Esophagus muscularis mucosa (tissue), 4 donors: ENCODE data around the gene PNPT1. TPM values are rescaled to one million over a fixed set of nuclear protein-coding genes. Genes with fewer than 3 reads are reported as not detected.

Experiments used
- DNase-seq: peaks from one replicate; pipeline ENCODE4 v3.0.0-alpha.2; 2017; ENCODE audit errors: extremely low spot score
- H3K27ac ChIP-seq, 4 donors: fragments of 200-600 bp; sonication (generic); replicated peaks in 1 of 4; 1 replicate in 3 of 4; 2 replicates in 1 of 4; pipeline ENCODE4 v1.5.1; 2016 to 2019; ENCODE audit warnings: mild to moderate bottlenecking in 1 of 4
- H3K27me3 ChIP-seq, 4 donors: fragments of 200-600 bp; sonication (generic); one replicate each; pipeline versions ENCODE4 v1.5.1 to v1.6.0; 2016 to 2019
- H3K36me3 ChIP-seq, 4 donors: fragments of 200-600 bp; sonication (generic); one replicate each; pipeline ENCODE4 v1.5.1; 2016 to 2019
- H3K4me1 ChIP-seq, 4 donors: fragments of 200-600 bp; sonication (generic); one replicate each; pipeline ENCODE4 v1.5.1; 2016 to 2019
- H3K4me3 ChIP-seq, 4 donors: fragments of 200-600 bp; sonication (generic); 1 replicate in 2 of 4; 2 replicates in 2 of 4; pipeline ENCODE4 v1.5.1; 2016 to 2019; ENCODE audit warnings: mild to moderate bottlenecking in 4 of 4, moderate library complexity in 1 of 4
- H3K9me3 ChIP-seq, 4 donors: fragments of 200-600 bp; sonication (generic); 1 replicate in 3 of 4; 2 replicates in 1 of 4; pipeline ENCODE4 v1.5.1; 2016 to 2019
- EP300 ChIP-seq: sonication (generic); formaldehyde crosslinking; IDR thresholded peaks from one replicate; pipeline ENCODE4 v1.6.1; 2017; ENCODE audit warnings: antibody characterized with exemption
- POLR2A ChIP-seq: fragments of 450-650 bp; IDR thresholded peaks from one replicate; pipeline ENCODE4 v1.6.1; 2017; ENCODE audit warnings: antibody characterized with exemption, moderate library complexity, mild to moderate bottlenecking, low read depth
- POLR2AphosphoS5 ChIP-seq, 2 donors: sonication (generic); formaldehyde crosslinking; IDR thresholded peaks; one replicate each; pipeline ENCODE4 v1.6.1; 2017; ENCODE audit warnings: antibody characterized with exemption in 2 of 2
- WGBS: methylation state at CpG from one replicate; pipeline ENCODE4 v1.1.5; 2018; 5-methylcytosine and 5-hydroxymethylcytosine counted together
- intact Hi-C: fragments of 100-400 bp; cut with DNase I; formaldehyde crosslinking; loops from one replicate; pipeline ENCODE4 v1.15.1; 2023
- total RNA-seq, 4 donors: library from RNA; depleted of rRNA; stranded (reverse); fragments of >200 nt; gene quantifications; one replicate each; pipeline versions ENCODE4 v1.1.0 to v1.2.1, GENCODE V29; 2016
- TF ChIP-seq, protein P1 (sequence below), 3 experiments: fragments of 200-600 bp in 2 of 3; fragments of 450-650 bp in 1 of 3; sonication (generic) in 2 of 3; IDR thresholded peaks; one replicate each; pipeline ENCODE4 v1.5.1; 2017 to 2019; ENCODE audit warnings: antibody characterized with exemption in 3 of 3, mild to moderate bottlenecking in 2 of 3, moderate library complexity in 1 of 3

The PNPT1 gene
- total RNA-seq, 4 donors from 2014 or later, result 13.1 to 17.2 (median 15.6) TPM

DNA sequence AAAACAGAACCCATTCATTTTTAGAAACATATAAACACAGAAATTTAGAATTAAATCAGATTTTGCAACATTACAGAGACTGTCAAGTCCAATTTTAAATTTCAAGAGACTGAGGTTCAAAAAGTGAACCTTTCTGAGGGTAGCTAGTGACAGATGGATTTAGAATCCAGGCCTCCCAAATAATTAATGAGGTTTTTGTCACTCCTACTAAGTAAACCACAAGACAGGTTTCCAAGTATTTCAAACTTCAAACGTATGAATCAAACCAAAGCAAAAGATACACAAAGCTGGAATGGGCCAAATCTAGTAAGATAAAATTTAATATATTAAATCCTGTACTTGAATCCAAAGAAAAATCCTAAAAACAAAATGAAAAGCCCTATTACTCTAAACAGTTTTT, 101.5 kb downstream of the PNPT1 start:
- Histone ChIP-seq H3K9me3 (no peaks in the 10 kb centered on the region), H3K27me3 (no peaks in the 10 kb centered on the region), H3K27ac (no peak overlapping the region), H3K36me3 (peaks cover 0 to 27% (median 19%) of the 10 kb centered on the region in 4 donors), H3K4me1 (peaks cover 0 to 48% (median 39%) of the 10 kb centered on the region in 4 donors), H3K4me3 (no peak overlapping the region)
- no peak for DNase-seq
- 26% methylated on average over 1 of the region's 1 CpG for WGBS
- no peak for TF ChIP-seq POLR2AphosphoS5 (IDR thresholded peaks at IDR 0.05)
- TF ChIP-seq EP300, result no peak
- TF ChIP-seq POLR2A, result no peak
- TF ChIP-seq, protein P1, sequence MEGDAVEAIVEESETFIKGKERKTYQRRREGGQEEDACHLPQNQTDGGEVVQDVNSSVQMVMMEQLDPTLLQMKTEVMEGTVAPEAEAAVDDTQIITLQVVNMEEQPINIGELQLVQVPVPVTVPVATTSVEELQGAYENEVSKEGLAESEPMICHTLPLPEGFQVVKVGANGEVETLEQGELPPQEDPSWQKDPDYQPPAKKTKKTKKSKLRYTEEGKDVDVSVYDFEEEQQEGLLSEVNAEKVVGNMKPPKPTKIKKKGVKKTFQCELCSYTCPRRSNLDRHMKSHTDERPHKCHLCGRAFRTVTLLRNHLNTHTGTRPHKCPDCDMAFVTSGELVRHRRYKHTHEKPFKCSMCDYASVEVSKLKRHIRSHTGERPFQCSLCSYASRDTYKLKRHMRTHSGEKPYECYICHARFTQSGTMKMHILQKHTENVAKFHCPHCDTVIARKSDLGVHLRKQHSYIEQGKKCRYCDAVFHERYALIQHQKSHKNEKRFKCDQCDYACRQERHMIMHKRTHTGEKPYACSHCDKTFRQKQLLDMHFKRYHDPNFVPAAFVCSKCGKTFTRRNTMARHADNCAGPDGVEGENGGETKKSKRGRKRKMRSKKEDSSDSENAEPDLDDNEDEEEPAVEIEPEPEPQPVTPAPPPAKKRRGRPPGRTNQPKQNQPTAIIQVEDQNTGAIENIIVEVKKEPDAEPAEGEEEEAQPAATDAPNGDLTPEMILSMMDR (IDR thresholded peaks at IDR 0.05), result no peak
- intact Hi-C loops, result no loop called here

DNA sequence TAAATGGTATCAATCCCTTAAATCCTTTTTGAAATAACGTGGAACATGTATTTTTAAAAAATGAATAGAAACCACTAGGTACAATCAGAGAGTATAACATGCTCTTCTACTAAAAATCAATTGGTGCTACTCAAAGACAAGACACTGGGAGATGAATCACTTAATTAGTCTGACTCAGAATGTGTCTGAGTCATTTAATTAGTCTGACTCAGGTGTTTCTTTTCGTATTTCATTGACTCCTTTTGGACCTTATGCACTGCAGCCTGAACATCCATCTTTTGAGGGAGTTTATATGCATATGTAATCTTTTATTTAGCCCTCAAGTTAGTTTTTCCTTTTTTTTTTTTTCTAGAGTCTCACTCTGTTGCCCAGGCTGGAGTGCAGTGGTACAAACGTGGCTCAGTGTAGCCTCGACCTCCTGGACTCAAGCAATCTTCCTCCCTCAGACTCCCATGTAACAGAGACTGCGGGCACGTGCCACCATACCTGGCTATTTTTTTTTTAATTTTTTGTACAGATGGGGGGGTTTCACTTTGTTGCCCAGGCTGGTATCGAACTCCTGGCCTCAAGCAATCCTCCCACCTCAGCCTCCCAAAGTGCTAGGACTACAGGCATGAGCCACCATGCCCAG, 102.7 kb downstream of the PNPT1 start:
- Histone ChIP-seq H3K4me1 (peaks cover 0 to 47% (median 32%) of the 10 kb centered on the region in 4 donors), H3K27ac (no peak overlapping the region), H3K27me3 (no peaks in the 10 kb centered on the region), H3K4me3 (no peak overlapping the region), H3K36me3 (peaks cover 0 to 19% (median 15%) of the 10 kb centered on the region in 4 donors), H3K9me3 (no peaks in the 10 kb centered on the region)
- no peak for DNase-seq
- WGBS, result 65% methylated on average over 7 of the region's 7 CpGs
- TF ChIP-seq, protein P1 (IDR thresholded peaks at IDR 0.05), result no peak
- TF ChIP-seq POLR2A (no peak), POLR2AphosphoS5 (IDR thresholded peaks at IDR 0.05) (no peak), EP300 (no peak)
- intact Hi-C loops, result no loop called here

DNA sequence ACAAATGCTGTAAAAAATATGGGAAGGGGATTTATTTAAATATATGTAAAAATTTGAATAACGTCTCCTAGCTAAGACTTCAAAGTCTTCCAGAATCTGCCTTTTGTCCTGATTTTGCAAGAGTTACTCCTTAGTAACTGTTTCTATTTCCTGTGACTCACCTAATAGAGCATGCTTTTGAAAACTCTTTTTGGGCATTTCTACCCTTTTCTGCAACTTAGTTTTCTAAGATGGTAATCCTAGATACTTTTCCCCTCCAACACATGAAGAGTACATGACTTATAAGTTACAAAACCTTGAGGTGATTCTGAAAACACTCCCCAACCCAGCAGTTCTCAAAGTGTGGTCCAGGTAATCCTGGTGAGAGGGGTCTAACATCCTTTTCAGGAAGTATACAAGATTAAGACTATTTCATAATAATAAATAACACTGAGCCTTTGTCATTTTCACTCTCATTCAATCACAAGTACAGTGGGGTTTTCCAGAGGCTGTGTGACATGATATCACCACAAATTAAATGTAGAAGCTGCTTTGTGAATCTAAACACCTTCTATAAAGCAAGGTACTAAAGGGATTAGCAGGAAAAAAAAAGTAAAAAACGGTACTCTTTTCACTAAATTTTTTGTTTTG, 108.1 kb downstream of the PNPT1 start:
- intact Hi-C loops, result no loop called here
- peaks cover 4 to 34% (median 21%) of the 10 kb centered on the region in 4 donors for H3K4me1 ChIP-seq
- DNase-seq, result no peak
- H3K27ac ChIP-seq, result no peak overlapping the region
- no peak overlapping the region for H3K4me3 ChIP-seq
- H3K36me3 ChIP-seq, result peaks cover 0 to 47% (median 28%) of the 10 kb centered on the region in 4 donors
- TF ChIP-seq, protein P1 (IDR thresholded peaks at IDR 0.05), result no peak
- TF ChIP-seq EP300, result no peak
- no peak for TF ChIP-seq POLR2A
- TF ChIP-seq POLR2AphosphoS5 (IDR thresholded peaks at IDR 0.05), result no peak
- no peaks in the 10 kb centered on the region for H3K9me3 ChIP-seq
- 80% methylated on average over 2 of the region's 2 CpGs for WGBS
- no peaks in the 10 kb centered on the region for H3K27me3 ChIP-seq

Other genes starting within 250 kb of the PNPT1 start
- gene CFAP36, start 174.1 kb downstream of the PNPT1 start, total RNA-seq, result 10 to 100 TPM; 30.3 to 34.5 (median 32.1) TPM
- 100 to 1,000 TPM in 1 of 4 donors, 10 to 100 TPM in 3; 81.8 to 106 (median 90.5) TPM for gene PPP4R3B, start 76.2 kb downstream of the PNPT1 start, total RNA-seq
- 100 to 1,000 TPM in 1 of 4 donors, 10 to 100 TPM in 3; 57.3 to 113 (median 81.2) TPM for gene EFEMP1, start 229.9 kb upstream of the PNPT1 start, total RNA-seq